Naive thymus-derived CD4-positive, alpha-beta T cell (primary cell): ENCODE measurements around the gene ABCG8. TPM values are rescaled to one million over a fixed set of nuclear protein-coding genes. Genes with fewer than 3 reads are reported as not detected.
A peak's percentile ranks its signal among the peaks of the same experiment; 100 is the strongest.

Experiments
- ATAC-seq: fragments of 150-1000 bp; cut with Tn5 transposase; 2 replicates; pipeline ENCODE4 v1.10.0; 2021; ENCODE audit warnings: mild to moderate bottlenecking, moderate library complexity
- CTCF ChIA-PET: fragments of 350-600 bp; sonication (Branson Sonifier 250); formaldehyde crosslinking; loops from one replicate; lab custom pipeline; 2021; ENCODE audit warnings: antibody characterized with exemption; lab: Charles Lee
- POLR2A ChIA-PET: fragments of 350-600 bp; sonication (Branson Sonifier 250); formaldehyde crosslinking; loops from one replicate; lab custom pipeline; 2021; ENCODE audit warnings: antibody characterized with exemption, inconsistent platforms; lab: Charles Lee
- DNase-seq, 9 donors: peaks; one replicate each; pipeline versions ENCODE4 v3.0.0 to v3.0.0-alpha.2; 2020 to 2022; ENCODE audit warnings: mixed read lengths in 1 of 9
- H3K27ac ChIP-seq: one replicate; pipeline ENCODE4 v1.7.0; 2013; ENCODE audit warnings: mild to moderate bottlenecking, low read depth, low read length, moderate library complexity
- H3K27me3 ChIP-seq, 2 donors: one replicate each; pipeline ENCODE4 v1.7.0; 2013; ENCODE audit warnings: low read length in 2 of 2, mild to moderate bottlenecking in 2 of 2, moderate library complexity in 2 of 2; ENCODE audit not compliant: control insufficient read depth in 2 of 2, insufficient read depth in 2 of 2
- H3K36me3 ChIP-seq, 3 experiments: 1 replicate in 2 of 3; 2 replicates in 1 of 3; pipeline ENCODE4 v1.7.0; 2013; ENCODE audit warnings: low read length in 3 of 3, mild to moderate bottlenecking in 3 of 3, moderate library complexity in 1 of 3; ENCODE audit not compliant: insufficient read depth in 3 of 3, control insufficient read depth in 2 of 3
- H3K4me1 ChIP-seq, 2 donors: one replicate each; pipeline ENCODE4 v1.7.0; 2013; ENCODE audit warnings: low read length in 2 of 2, mild to moderate bottlenecking in 2 of 2, moderate library complexity in 1 of 2; ENCODE audit not compliant: control insufficient read depth in 2 of 2, insufficient read depth in 2 of 2
- H3K4me3 ChIP-seq: 2 replicates; pipeline ENCODE4 v1.7.0; 2013; ENCODE audit warnings: mild to moderate bottlenecking, low read length
- H3K9me3 ChIP-seq, 3 experiments: 1 replicate in 2 of 3; 2 replicates in 1 of 3; pipeline ENCODE4 v1.7.0; 2013; ENCODE audit warnings: low read length in 3 of 3; ENCODE audit not compliant: control insufficient read depth in 2 of 3
- H3K27ac Mint-ChIP-seq, 9 donors: one replicate each; pipeline ENCODE4 v1.8.0; 2020 to 2022; ENCODE audit warnings: mixed read lengths in 9 of 9, mild to moderate bottlenecking in 8 of 9, moderate library complexity in 5 of 9, inconsistent platforms in 2 of 9
- H3K27me3 Mint-ChIP-seq, 5 donors: one replicate each; pipeline ENCODE4 v1.8.0; 2021 to 2022; ENCODE audit warnings: mixed read lengths in 5 of 5, mild to moderate bottlenecking in 1 of 5
- H3K36me3 Mint-ChIP-seq, 5 donors: one replicate each; pipeline ENCODE4 v1.8.0; 2020 to 2022; ENCODE audit warnings: mixed read lengths in 5 of 5, mild to moderate bottlenecking in 3 of 5, inconsistent platforms in 1 of 5
- H3K4me1 Mint-ChIP-seq, 7 donors: one replicate each; pipeline ENCODE4 v1.8.0; 2020 to 2022; ENCODE audit warnings: mixed read lengths in 7 of 7, mild to moderate bottlenecking in 3 of 7, inconsistent platforms in 1 of 7
- H3K4me3 Mint-ChIP-seq, 10 donors: one replicate each; pipeline ENCODE4 v1.8.0; 2020 to 2022; ENCODE audit warnings: mild to moderate bottlenecking in 10 of 10, mixed read lengths in 10 of 10, moderate library complexity in 6 of 10, inconsistent platforms in 2 of 10
- H3K9me3 Mint-ChIP-seq, 11 donors: one replicate each; pipeline ENCODE4 v1.8.0; 2020 to 2022; ENCODE audit warnings: mixed read lengths in 11 of 11, mild to moderate bottlenecking in 4 of 11, inconsistent platforms in 1 of 11, moderate library complexity in 1 of 11
- intact Hi-C, 2 donors: fragments of 100-400 bp; cut with micrococcal nuclease; formaldehyde crosslinking; loops; one replicate each; pipeline ENCODE4 v1.15.1; 2023
- polyA plus RNA-seq, 2 donors: library from polyadenylated mRNA; unstranded; fragments of 300-500 nt; fragmentation: Illumina TruSeq; gene quantifications; one replicate each; pipeline ENCODE4 v1.2.3, GENCODE V29; 2021
- total RNA-seq, 6 experiments: library from RNA in 5 of 6; stranded (reverse) in 5 of 6; gene quantifications; 1 replicate in 5 of 6; 2 replicates in 1 of 6; pipeline ENCODE4 v1.2.3 and lab custom pipeline; 2021 to 2026

ABCG8 gene
- total and polyA plus RNA-seq, 7 experiments from 2014 or later: 0.11 TPM; not detected in 6

DNA sequence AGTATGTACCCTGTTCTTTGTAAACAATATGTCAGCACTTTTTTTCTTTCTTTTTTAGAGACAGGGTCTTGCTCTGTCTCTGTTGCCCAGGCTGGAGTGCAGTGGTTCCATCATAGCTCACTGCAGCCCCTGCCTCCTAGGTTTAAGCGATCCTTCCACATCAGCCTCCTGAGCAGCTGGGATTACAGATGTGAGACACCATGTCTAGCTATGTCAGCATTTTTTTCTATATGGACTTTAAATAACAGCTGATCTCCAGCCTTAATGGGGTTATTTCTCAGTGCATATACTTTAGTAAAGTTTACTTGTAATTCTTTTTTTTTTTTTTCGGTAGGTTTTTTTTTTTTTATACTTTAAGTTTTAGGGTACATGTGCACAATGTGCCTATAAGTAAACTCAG is 26.8 kb upstream of the ABCG8 start:
- H3K36me3 Mint-ChIP-seq: peaks cover 0 to 6% (median 0%) of the 10 kb centered on the region in 5 donors
- H3K4me3 ChIP-seq: no peak overlapping the region
- no peak overlapping the region for H3K4me3 Mint-ChIP-seq
- no peaks in the 10 kb centered on the region for H3K4me1 ChIP-seq
- no peak for DNase-seq
- CTCF ChIA-PET: no interaction called here
- intact Hi-C loops: no loop called here
- POLR2A ChIA-PET: interaction anchor here (0.5 kb wide), 1 partner anchor 219 kb away, joined by 4 read pairs; no protein-coding TSS in a partner anchor
- no peaks in the 10 kb centered on the region for H3K27me3 Mint-ChIP-seq
- H3K27ac ChIP-seq: no peak overlapping the region
- H3K4me1 Mint-ChIP-seq: no peaks in the 10 kb centered on the region
- peaks cover 0 to 6% (median 0%) of the 10 kb centered on the region in 11 donors for H3K9me3 Mint-ChIP-seq
- no peaks in the 10 kb centered on the region for H3K9me3 ChIP-seq
- H3K27ac Mint-ChIP-seq: no peak overlapping the region
- H3K36me3 ChIP-seq: no peaks in the 10 kb centered on the region
- H3K27me3 ChIP-seq: no peaks in the 10 kb centered on the region
- ATAC-seq: no peak

DNA sequence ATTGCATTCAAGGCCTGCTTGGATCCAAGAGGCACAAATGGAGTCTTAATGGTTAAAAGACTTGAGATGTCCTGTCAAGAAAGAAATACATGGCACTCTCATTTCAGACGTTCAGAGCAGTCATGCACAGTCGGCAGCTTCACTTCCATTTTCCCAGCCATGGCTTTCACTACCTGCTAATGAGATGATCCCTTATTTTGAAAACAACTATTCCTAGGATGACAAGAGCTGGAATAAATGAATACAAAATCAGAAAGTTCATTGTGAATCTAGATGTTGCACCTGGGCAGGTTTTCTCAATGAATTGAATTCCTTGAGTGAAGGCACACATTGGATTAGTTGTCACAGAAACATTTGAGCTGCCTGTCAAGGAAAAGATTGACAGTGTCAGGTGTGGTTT is 25.8 kb upstream of the ABCG8 start:
- Histone ChIP-seq H3K4me3 (no peak overlapping the region), H3K36me3 (no peaks in the 10 kb centered on the region), H3K4me1 (no peaks in the 10 kb centered on the region), H3K27me3 (no peaks in the 10 kb centered on the region), H3K9me3 (no peaks in the 10 kb centered on the region), H3K27ac (no peak overlapping the region)
- ATAC-seq (no peak), DNase-seq (no peak)
- no peak overlapping the region for H3K4me3 Mint-ChIP-seq
- no peak overlapping the region for H3K27ac Mint-ChIP-seq
- peaks cover 0 to 6% (median 0%) of the 10 kb centered on the region in 11 donors for H3K9me3 Mint-ChIP-seq
- H3K27me3 Mint-ChIP-seq: no peaks in the 10 kb centered on the region
- intact Hi-C loops: no loop called here
- POLR2A ChIA-PET: no interaction called here
- CTCF ChIA-PET: no interaction called here
- H3K36me3 Mint-ChIP-seq: peaks cover 0 to 6% (median 0%) of the 10 kb centered on the region in 5 donors
- no peaks in the 10 kb centered on the region for H3K4me1 Mint-ChIP-seq

DNA sequence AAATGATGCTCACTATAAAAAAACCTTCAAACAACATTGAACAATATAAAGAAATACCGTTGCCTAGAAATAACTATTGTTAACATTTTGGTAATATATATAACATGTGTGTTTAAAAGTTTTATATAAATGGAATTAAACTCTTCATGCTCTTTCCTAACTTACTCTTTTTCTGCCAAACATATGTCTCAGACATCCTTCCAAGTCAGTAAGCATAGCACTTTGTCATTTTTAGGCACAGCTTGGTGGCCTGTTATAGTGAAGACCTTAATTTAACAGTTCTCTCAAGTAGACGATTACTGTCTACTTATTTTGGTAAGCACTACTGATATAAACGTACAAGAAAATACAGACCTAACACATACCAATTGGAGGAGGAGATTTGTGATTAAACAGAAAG is 24.1 kb upstream of the ABCG8 start:
- POLR2A ChIA-PET: no interaction called here
- CTCF ChIA-PET: no interaction called here
- H3K4me3 ChIP-seq: no peak overlapping the region
- peaks cover 0 to 6% (median 0%) of the 10 kb centered on the region in 5 donors for H3K36me3 Mint-ChIP-seq
- H3K4me1 ChIP-seq: no peaks in the 10 kb centered on the region
- no peak for DNase-seq
- no peak for ATAC-seq
- no peaks in the 10 kb centered on the region for H3K36me3 ChIP-seq
- no peak overlapping the region for H3K4me3 Mint-ChIP-seq
- H3K27ac ChIP-seq: no peak overlapping the region
- intact Hi-C loops: no loop called here
- no peaks in the 10 kb centered on the region for H3K9me3 ChIP-seq
- H3K27me3 ChIP-seq: no peaks in the 10 kb centered on the region
- H3K4me1 Mint-ChIP-seq: no peaks in the 10 kb centered on the region
- H3K27me3 Mint-ChIP-seq: no peaks in the 10 kb centered on the region
- H3K27ac Mint-ChIP-seq: no peak overlapping the region
- peaks cover 0 to 6% (median 0%) of the 10 kb centered on the region in 11 donors for H3K9me3 Mint-ChIP-seq

DNA sequence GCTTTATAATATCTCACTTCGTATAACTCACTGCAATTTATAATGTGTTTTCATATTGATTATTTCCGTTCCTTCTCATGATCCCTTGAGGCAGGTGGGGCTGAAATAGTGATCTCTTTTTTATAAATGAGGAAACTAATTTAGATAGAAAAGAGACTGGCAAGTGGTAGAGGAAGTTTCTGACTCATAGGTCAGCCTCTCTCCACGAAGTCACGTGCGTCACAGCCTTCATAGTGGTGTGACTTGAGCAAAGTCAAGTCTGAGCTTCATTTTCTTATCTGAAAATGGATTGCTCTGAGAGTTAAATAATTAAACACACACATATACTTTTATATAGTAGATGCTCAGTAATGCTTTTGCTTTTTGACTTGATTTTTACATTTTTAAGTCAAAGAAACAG is 20.0 kb upstream of the ABCG8 start:
- no peaks in the 10 kb centered on the region for H3K4me1 ChIP-seq
- H3K4me1 Mint-ChIP-seq: no peaks in the 10 kb centered on the region
- no peaks in the 10 kb centered on the region for H3K9me3 ChIP-seq
- no peak overlapping the region for H3K27ac ChIP-seq
- no peak overlapping the region for H3K27ac Mint-ChIP-seq
- ATAC-seq (peak; percentile 29), DNase-seq (no peak)
- H3K9me3 Mint-ChIP-seq: peaks cover 0 to 9% (median 0%) of the 10 kb centered on the region in 11 donors
- intact Hi-C loops: no loop called here
- ChIA-PET CTCF (no interaction called here), POLR2A (no interaction called here)
- no peaks in the 10 kb centered on the region for H3K36me3 ChIP-seq
- H3K4me3 ChIP-seq: no peak overlapping the region
- H3K4me3 Mint-ChIP-seq: no peak overlapping the region
- H3K27me3 Mint-ChIP-seq: peaks cover 16 to 21% (median 18%) of the 10 kb centered on the region in 5 donors
- peaks cover 0 to 3% (median 0%) of the 10 kb centered on the region in 5 donors for H3K36me3 Mint-ChIP-seq
- H3K27me3 ChIP-seq: no peaks in the 10 kb centered on the region

DNA sequence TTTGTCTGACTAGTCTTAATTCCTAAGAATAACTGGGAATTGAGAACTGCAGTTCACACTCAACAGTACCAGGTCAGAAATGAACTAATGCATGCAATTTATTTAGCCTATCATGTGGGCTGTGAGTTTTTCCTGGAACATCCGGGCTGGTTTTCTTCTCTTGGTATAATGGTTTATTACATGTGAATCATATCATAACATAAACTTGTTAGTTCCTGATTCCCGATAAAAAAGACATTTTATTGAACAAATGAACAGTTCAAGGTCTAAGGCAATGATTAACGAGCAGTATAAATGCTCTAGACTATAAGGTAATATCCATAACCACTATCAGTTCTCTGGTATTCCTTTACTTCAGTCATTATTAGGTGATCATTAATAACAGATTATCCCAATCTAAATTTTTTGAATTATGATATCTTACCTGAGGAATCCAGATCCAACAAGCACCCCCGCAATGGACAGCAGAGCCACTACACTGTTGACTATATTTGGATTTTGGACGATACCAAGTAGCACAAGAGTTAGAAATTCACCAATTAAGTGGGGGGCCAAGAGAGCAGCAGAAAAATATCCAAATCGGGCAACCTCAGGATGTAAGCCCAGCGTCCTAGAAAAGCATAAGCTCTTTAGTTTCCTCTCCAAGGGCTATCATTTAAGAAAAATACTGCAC is 19.1 kb upstream of the ABCG8 start:
- peaks cover 0 to 9% (median 0%) of the 10 kb centered on the region in 11 donors for H3K9me3 Mint-ChIP-seq
- H3K4me3 Mint-ChIP-seq: no peak overlapping the region
- H3K27me3 Mint-ChIP-seq: peaks cover 16 to 26% (median 21%) of the 10 kb centered on the region in 5 donors
- no peaks in the 10 kb centered on the region for H3K9me3 ChIP-seq
- DNase-seq: no peak
- ATAC-seq: no peak
- ChIA-PET CTCF (no interaction called here), POLR2A (no interaction called here)
- H3K4me1 Mint-ChIP-seq: no peaks in the 10 kb centered on the region
- H3K4me3 ChIP-seq: no peak overlapping the region
- no peaks in the 10 kb centered on the region for H3K36me3 ChIP-seq
- H3K36me3 Mint-ChIP-seq: peaks cover 0 to 3% (median 0%) of the 10 kb centered on the region in 5 donors
- no peaks in the 10 kb centered on the region for H3K27me3 ChIP-seq
- H3K27ac ChIP-seq: no peak overlapping the region
- H3K4me1 ChIP-seq: no peaks in the 10 kb centered on the region
- intact Hi-C loops: no loop called here
- H3K27ac Mint-ChIP-seq: no peak overlapping the region

DNA sequence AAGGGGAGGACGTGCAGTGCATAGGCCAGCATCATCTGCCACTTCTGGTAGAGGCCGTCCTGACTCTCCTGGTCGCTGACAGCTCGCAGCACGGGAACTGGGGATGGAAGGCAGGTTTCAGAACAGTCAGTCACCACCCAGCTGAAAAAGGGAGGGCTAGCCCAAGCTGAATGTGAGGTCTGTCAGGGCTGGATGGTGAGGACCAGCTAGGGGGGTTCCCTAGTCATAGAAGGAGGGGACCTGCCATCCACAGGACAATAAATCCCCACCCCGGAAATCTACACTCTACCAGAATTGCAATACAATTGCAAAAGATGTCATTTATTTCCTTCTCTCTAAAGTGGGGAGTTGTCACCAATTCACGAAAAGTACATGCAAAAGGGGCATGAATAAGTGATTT is 15.9 kb upstream of the ABCG8 start:
- ATAC-seq (no peak), DNase-seq (no peak)
- H3K27ac Mint-ChIP-seq: no peak overlapping the region
- Histone ChIP-seq H3K27ac (no peak overlapping the region), H3K4me1 (no peaks in the 10 kb centered on the region), H3K4me3 (no peak overlapping the region), H3K36me3 (no peaks in the 10 kb centered on the region), H3K27me3 (no peaks in the 10 kb centered on the region), H3K9me3 (no peaks in the 10 kb centered on the region)
- no peaks in the 10 kb centered on the region for H3K4me1 Mint-ChIP-seq
- peaks cover 0 to 4% (median 0%) of the 10 kb centered on the region in 11 donors for H3K9me3 Mint-ChIP-seq
- POLR2A ChIA-PET: no interaction called here
- intact Hi-C loops: no loop called here
- H3K4me3 Mint-ChIP-seq: no peak overlapping the region
- peaks cover 19 to 30% (median 21%) of the 10 kb centered on the region in 5 donors for H3K27me3 Mint-ChIP-seq
- CTCF ChIA-PET: no interaction called here
- peaks cover 0 to 3% (median 0%) of the 10 kb centered on the region in 5 donors for H3K36me3 Mint-ChIP-seq

DNA sequence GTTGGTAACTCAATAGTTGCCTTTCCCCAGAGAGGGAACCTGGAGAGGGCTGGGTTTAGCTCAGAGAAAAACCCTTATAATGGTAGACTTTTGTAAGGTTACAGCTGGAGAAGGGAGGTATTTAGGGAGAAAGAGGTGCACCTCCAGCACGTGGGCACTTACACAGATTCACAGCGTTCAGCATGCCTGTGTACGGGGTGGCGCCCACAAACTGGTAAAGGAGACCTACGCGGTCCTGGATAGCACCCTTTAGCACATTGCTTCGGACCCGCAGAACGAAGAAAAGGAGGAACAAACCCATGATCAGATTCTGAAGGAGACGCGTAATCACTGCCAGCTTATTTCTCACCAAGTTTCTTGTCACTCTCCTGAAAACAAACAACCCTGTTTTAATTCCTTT is 15.0 kb upstream of the ABCG8 start:
- Histone ChIP-seq H3K36me3 (no peaks in the 10 kb centered on the region), H3K27me3 (no peaks in the 10 kb centered on the region), H3K4me1 (no peaks in the 10 kb centered on the region), H3K4me3 (no peak overlapping the region), H3K9me3 (no peaks in the 10 kb centered on the region), H3K27ac (no peak overlapping the region)
- Mint-ChIP-seq H3K27ac (no peak overlapping the region), H3K9me3 (peaks cover 0 to 4% (median 0%) of the 10 kb centered on the region in 11 donors), H3K4me1 (no peaks in the 10 kb centered on the region), H3K27me3 (peaks cover 19 to 33% (median 21%) of the 10 kb centered on the region in 5 donors), H3K4me3 (no peak overlapping the region), H3K36me3 (peaks cover 0 to 3% (median 0%) of the 10 kb centered on the region in 5 donors)
- DNase-seq: no peak
- intact Hi-C loops: no loop called here
- ChIA-PET CTCF (no interaction called here), POLR2A (no interaction called here)
- ATAC-seq: no peak
